ENCODE data around the gene MCAM.

DNA sequence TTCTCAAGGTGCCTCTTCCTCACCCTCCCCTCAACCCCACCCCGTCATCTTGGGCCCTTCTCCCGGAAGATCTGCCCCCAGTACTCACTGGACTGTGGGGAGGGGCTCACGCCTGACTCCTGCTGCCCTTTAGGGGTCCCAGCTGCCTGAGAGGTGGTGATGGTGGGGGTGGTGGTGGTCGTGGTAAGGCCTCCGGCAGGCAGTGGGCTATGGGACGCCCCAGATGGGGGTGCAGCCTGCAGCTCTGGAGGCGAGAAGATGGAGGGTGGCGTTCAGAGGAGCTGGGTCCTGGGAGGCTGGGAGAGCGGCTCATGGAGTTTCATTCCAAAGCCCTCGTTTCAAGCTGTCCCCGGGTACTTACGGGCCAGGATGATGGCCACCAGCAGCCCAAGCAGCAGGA, 28.8 kb upstream of the MCAM start:
- no peak for TF ChIP-seq POLR2A (IDR thresholded peaks at IDR 0.05; ENCODE audit: low read length)
- no peak for TF ChIP-seq GATA1 (IDR thresholded peaks at IDR 0.05; ENCODE audit: low read depth, low read length)

All from erythroblast (primary cell).